Endothelial cell of umbilical vein (primary cell): ENCODE measurements around the gene FLNB. TPM values are rescaled to one million over a fixed set of nuclear protein-coding genes. Genes with fewer than 3 reads are reported as not detected.

Experiments
- BruUV-seq: library from RNA; stranded (reverse); fragments of 400-500 nt; replicated peaks from 2 replicates; lab custom pipeline; 2021; lab: Mats Ljungman, UMichigan
- CTCF ChIA-PET: fragments of 300-600, 350-600 bp; sonication (Branson Sonifier 250); formaldehyde crosslinking; loops from one replicate; lab custom pipeline; 2021; ENCODE audit warnings: antibody characterized with exemption, inconsistent platforms; lab: Charles Lee
- POLR2A ChIA-PET: fragments of 300-600, 350-600 bp; sonication (Branson Sonifier 250); formaldehyde crosslinking; loops from one replicate; lab custom pipeline; 2021; ENCODE audit warnings: antibody characterized with exemption, inconsistent platforms; lab: Charles Lee
- DNase-seq: peaks from one replicate; pipeline ENCODE4 v3.0.0-alpha.2; 2011; ENCODE audit warnings: low read depth, low spot score
- FAIRE-seq: peaks from 2 replicates; lab custom pipeline; 2011; peaks lifted over from hg19 to GRCh38; lab: Jason Lieb, UNC
- H2AFZ ChIP-seq: 2 replicates; pipeline ENCODE4 v1.6.0; 2012; ENCODE audit warnings: low read depth, low read length, control low read depth, inconsistent platforms
- H3K27ac ChIP-seq: 2 replicates; pipeline ENCODE4 v1.5.1; 2011; ENCODE audit warnings: low read depth, mild to moderate bottlenecking, control low read depth, low read length, moderate library complexity; ENCODE audit not compliant: insufficient read depth
- H3K27me3 ChIP-seq, 2 experiments: 2 replicates each; pipeline versions ENCODE4 v1.6.0 to v1.6.1; 2011; ENCODE audit warnings: low read length in 2 of 2, mixed read lengths in 1 of 2; ENCODE audit not compliant: control insufficient read depth in 2 of 2, insufficient read depth in 2 of 2
- H3K36me3 ChIP-seq, 2 experiments: 2 replicates in 1 of 2; 3 replicates in 1 of 2; pipeline ENCODE4 v1.5.1; 2011; ENCODE audit warnings: low read length in 2 of 2, mild to moderate bottlenecking in 1 of 2, moderate library complexity in 1 of 2; ENCODE audit not compliant: control insufficient read depth in 2 of 2, insufficient read depth in 2 of 2; ENCODE audit errors: extremely low read depth in 1 of 2
- H3K4me1 ChIP-seq: 3 replicates; pipeline ENCODE4 v1.5.1; 2011; ENCODE audit warnings: mild to moderate bottlenecking, low read length; ENCODE audit not compliant: control insufficient read depth, insufficient read depth; ENCODE audit errors: extremely low read depth
- H3K4me2 ChIP-seq: 2 replicates; pipeline ENCODE4 v1.6.1; 2011; ENCODE audit warnings: low read length, control low read depth, mixed read lengths; ENCODE audit not compliant: insufficient read depth
- H3K4me3 ChIP-seq, 3 experiments: fragments of 200-600 bp in 1 of 3; sonication (generic), shearing (Covaris generic) in 1 of 3; replicated peaks in 1 of 3; 2 replicates each; pipeline ENCODE4 v1.5.1; 2011 to 2016; ENCODE audit warnings: control low read depth in 3 of 3, low read length in 3 of 3, mild to moderate bottlenecking in 2 of 3, inconsistent platforms in 1 of 3, low read depth in 1 of 3, moderate library complexity in 1 of 3; ENCODE audit not compliant: insufficient read depth in 1 of 3
- H3K79me2 ChIP-seq: 2 replicates; pipeline ENCODE4 v1.6.0; 2012; ENCODE audit warnings: low read length, inconsistent platforms; ENCODE audit not compliant: control insufficient read depth, insufficient read depth
- H3K9ac ChIP-seq: replicated peaks from 2 replicates; pipeline ENCODE3; 2011; ENCODE audit warnings: low read length, control low read depth; ENCODE audit not compliant: insufficient read depth; ENCODE audit errors: extremely low read depth
- H3K9me1 ChIP-seq: replicated peaks from 3 replicates; pipeline ENCODE4 v1.6.0; 2011; ENCODE audit warnings: mild to moderate bottlenecking, low read length; ENCODE audit not compliant: control insufficient read depth, insufficient read depth; ENCODE audit errors: extremely low read depth
- H3K9me3 ChIP-seq: replicated peaks from 2 replicates; pipeline ENCODE4 v1.5.1; 2012; ENCODE audit warnings: low read length, inconsistent platforms; ENCODE audit not compliant: control insufficient read depth, insufficient read depth
- H4K20me1 ChIP-seq: replicated peaks from 2 replicates; pipeline ENCODE3; 2011; ENCODE audit warnings: mild to moderate bottlenecking, low read length; ENCODE audit not compliant: control insufficient read depth, insufficient read depth; ENCODE audit errors: extremely low read depth
- EZH2 ChIP-seq: IDR thresholded peaks from 2 replicates; pipeline ENCODE4 v1.6.1; 2012; ENCODE audit warnings: borderline replicate concordance, low read depth, mild to moderate bottlenecking, moderate library complexity, low read length, inconsistent platforms; ENCODE audit not compliant: severe bottlenecking
- FOS ChIP-seq: IDR thresholded peaks from 2 replicates; pipeline ENCODE4 v1.6.1; 2011; ENCODE audit warnings: mild to moderate bottlenecking, low read length, moderate library complexity, borderline replicate concordance; ENCODE audit not compliant: insufficient read depth
- GATA2 ChIP-seq: IDR thresholded peaks from 2 replicates; pipeline ENCODE4 v1.7.0; 2011; ENCODE audit warnings: low read depth, mild to moderate bottlenecking, moderate library complexity, mixed read lengths, low read length; ENCODE audit not compliant: insufficient read length, insufficient read depth
- JUN ChIP-seq: IDR thresholded peaks from 2 replicates; pipeline ENCODE4 v1.6.1; 2011; ENCODE audit warnings: borderline replicate concordance, low read depth; ENCODE audit not compliant: insufficient read length, insufficient read depth
- MYC ChIP-seq: IDR thresholded peaks from one replicate; pipeline ENCODE4 v1.6.1; 2011; ENCODE audit warnings: mild to moderate bottlenecking, low read depth, low read length
- POLR2A ChIP-seq: IDR thresholded peaks from 2 replicates; pipeline ENCODE4 v1.6.1; 2012; ENCODE audit warnings: low read depth, mild to moderate bottlenecking, control low read depth, low read length
- POLR2AphosphoS5 ChIP-seq: IDR thresholded peaks from 2 replicates; pipeline ENCODE4 v1.6.1; 2012; ENCODE audit warnings: low read depth, mild to moderate bottlenecking, control low read depth, low read length, moderate library complexity; ENCODE audit not compliant: insufficient read depth
- dilution Hi-C: fragments of 300-500 bp; cut with MboI; formaldehyde crosslinking; loops from one replicate; pipeline ENCODE4 v1.15.0; 2019; ENCODE audit warnings: low sequenced_read_pairs; ENCODE audit not compliant: extremely low pct_ligation_motif_present
- intact Hi-C: fragments of 100-400 bp; cut with micrococcal nuclease; formaldehyde crosslinking; loops from one replicate; pipeline ENCODE4 v1.10.0; 2022
- polyA plus RNA-seq, 4 experiments: library from polyadenylated mRNA; depleted of rRNA in 3 of 4; stranded (reverse) in 3 of 4; unstranded in 1 of 4; fragments of >200 nt; gene quantifications; 2 replicates each; pipeline versions ENCODE4 v1.2.1 to v1.2.3, GENCODE V29; 2011 to 2012; ENCODE audit warnings: missing spikeins in 1 of 4
- total RNA-seq: library from RNA; stranded (reverse); gene quantifications from 2 replicates; pipeline ENCODE4 v1.2.3, GENCODE V29; 2021
- TF ChIP-seq, protein P1 (sequence below): IDR thresholded peaks from 2 replicates; pipeline ENCODE4 v1.6.1; 2011; ENCODE audit not compliant: insufficient read depth, insufficient read length
- TF ChIP-seq, protein P2 (sequence below), 2 donors: IDR thresholded peaks; 1 replicate in 1 of 2; 2 replicates in 1 of 2; pipeline ENCODE4 v1.5.1; 2011; ENCODE audit warnings: low read length in 2 of 2, mild to moderate bottlenecking in 2 of 2, moderate library complexity in 2 of 2, control low read depth in 1 of 2, inconsistent platforms in 1 of 2, low read depth in 1 of 2; ENCODE audit not compliant: insufficient read depth in 1 of 2; ENCODE audit errors: extremely low read depth in 1 of 2

FLNB gene
- total and polyA plus RNA-seq, 2 donors (not counting 3 experiments of a cell fraction or from before 2014, with no cell fraction given): 479 to 670 TPM

DNA sequence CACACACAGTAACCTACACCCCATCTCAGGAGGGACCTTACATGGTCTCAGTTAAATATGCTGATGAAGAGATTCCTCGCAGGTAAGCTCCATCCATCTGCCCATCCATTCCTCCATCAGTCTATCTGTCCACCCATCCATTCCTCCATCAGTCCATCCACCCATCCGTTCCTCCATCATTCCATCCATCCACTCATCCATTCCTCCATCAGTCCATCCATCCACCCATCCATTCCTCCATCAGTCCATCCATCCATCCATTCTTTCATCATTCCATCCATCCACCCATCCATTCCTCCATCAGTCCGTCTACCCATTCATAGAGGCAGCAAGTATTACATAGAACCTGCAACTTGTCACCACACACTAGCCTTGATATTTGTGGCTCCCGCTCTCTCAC lies 124.6 kb downstream of the FLNB start:
- no peak for FAIRE-seq

More for the DNA sequence above, 124.6 kb downstream of the FLNB start:
- Histone ChIP-seq H3K4me1 (no peaks in the 10 kb centered on the region), H3K36me3 (peaks cover 75 to 76% of the 10 kb centered on the region in 2 experiments), H3K79me2 (peaks cover 51% of the 10 kb centered on the region), H3K27me3 (no peaks in the 10 kb centered on the region), H3K4me3 (no peak overlapping the region), H3K9ac (no peak overlapping the region), H3K4me2 (no peak overlapping the region), H2AFZ (no peak overlapping the region), H3K9me1 (no peaks in the 10 kb centered on the region), H3K9me3 (no peaks in the 10 kb centered on the region), H3K27ac (no peak overlapping the region), H4K20me1 (peaks cover 4% of the 10 kb centered on the region)
- intact Hi-C loops: no loop called here
- no peak for DNase-seq
- no TSS peak for BruUV-seq
- dilution Hi-C loops: no loop called here
- ChIA-PET CTCF (interaction anchor here (0.6 to 0.7 kb wide), 2 partner anchors 14 to 125 kb away, joined by 3 read pairs; no protein-coding TSS in a partner anchor), POLR2A (interaction anchor here (0.8 kb wide), 1 partner anchor 33 kb away, joined by 4 read pairs; no protein-coding TSS in a partner anchor)
- TF ChIP-seq, protein P1, sequence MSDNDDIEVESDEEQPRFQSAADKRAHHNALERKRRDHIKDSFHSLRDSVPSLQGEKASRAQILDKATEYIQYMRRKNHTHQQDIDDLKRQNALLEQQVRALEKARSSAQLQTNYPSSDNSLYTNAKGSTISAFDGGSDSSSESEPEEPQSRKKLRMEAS: no peak
- TF ChIP-seq POLR2A: no peak
- TF ChIP-seq EZH2: no peak
- no peak for TF ChIP-seq JUN
- TF ChIP-seq MYC: no peak
- TF ChIP-seq, protein P2, sequence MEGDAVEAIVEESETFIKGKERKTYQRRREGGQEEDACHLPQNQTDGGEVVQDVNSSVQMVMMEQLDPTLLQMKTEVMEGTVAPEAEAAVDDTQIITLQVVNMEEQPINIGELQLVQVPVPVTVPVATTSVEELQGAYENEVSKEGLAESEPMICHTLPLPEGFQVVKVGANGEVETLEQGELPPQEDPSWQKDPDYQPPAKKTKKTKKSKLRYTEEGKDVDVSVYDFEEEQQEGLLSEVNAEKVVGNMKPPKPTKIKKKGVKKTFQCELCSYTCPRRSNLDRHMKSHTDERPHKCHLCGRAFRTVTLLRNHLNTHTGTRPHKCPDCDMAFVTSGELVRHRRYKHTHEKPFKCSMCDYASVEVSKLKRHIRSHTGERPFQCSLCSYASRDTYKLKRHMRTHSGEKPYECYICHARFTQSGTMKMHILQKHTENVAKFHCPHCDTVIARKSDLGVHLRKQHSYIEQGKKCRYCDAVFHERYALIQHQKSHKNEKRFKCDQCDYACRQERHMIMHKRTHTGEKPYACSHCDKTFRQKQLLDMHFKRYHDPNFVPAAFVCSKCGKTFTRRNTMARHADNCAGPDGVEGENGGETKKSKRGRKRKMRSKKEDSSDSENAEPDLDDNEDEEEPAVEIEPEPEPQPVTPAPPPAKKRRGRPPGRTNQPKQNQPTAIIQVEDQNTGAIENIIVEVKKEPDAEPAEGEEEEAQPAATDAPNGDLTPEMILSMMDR (IDR thresholded peaks at IDR 0.05; ENCODE audit: extremely low read depth in 1 of 2, insufficient read depth in 1 of 2, low read depth in 1 of 2, low read length in 2 of 2): no peak
- no peak for TF ChIP-seq GATA2
- no peak for TF ChIP-seq POLR2AphosphoS5
- no peak for TF ChIP-seq FOS
